GM12878 (cell line): Measurements from ENCODE around the gene CUL4A. TPM values are rescaled to one million over a fixed set of nuclear protein-coding genes. Genes with fewer than 3 reads are reported as not detected.

Source experiments
- ATAC-seq: fragments of 200-7000 bp; cut with Tn5 transposase; 3 replicates; pipeline ENCODE4 v1.9.1; 2020; ENCODE audit warnings: mild to moderate bottlenecking, moderate library complexity
- BruUV-seq: library from RNA; stranded (reverse); fragments of 400-500 nt; replicated peaks from 2 replicates; lab custom pipeline; 2021; lab: Mats Ljungman, UMichigan
- CTCF ChIA-PET: fragments of 300-600 bp; sonication (Branson Sonifier 250); formaldehyde crosslinking; extraction: SDS; loops from one replicate; lab custom pipeline; 2021; ENCODE audit warnings: inconsistent platforms; lab: Yijun Ruan, JAX
- POLR2A ChIA-PET: fragments of 350-600 bp; formaldehyde crosslinking; extraction: SDS; loops from one replicate; lab custom pipeline; 2021; ENCODE audit warnings: inconsistent platforms; lab: Charles Lee
- RAD21 ChIA-PET: fragments of 300-600 bp; sonication (Branson Sonifier 250); formaldehyde crosslinking; loops from one replicate; lab custom pipeline; 2023; ENCODE audit warnings: antibody characterized with exemption; ENCODE audit not compliant: unreplicated experiment; lab: Charles Lee
- SMC1A ChIA-PET: fragments of 300-600 bp; sonication (Branson Sonifier 250); formaldehyde crosslinking; loops from one replicate; lab custom pipeline; 2023; ENCODE audit not compliant: unreplicated experiment, uncharacterized antibody; lab: Charles Lee
- DNase-seq: peaks from one replicate; pipeline ENCODE4 v3.0.0-alpha.2; 2011; ENCODE audit warnings: low read depth, low spot score
- FAIRE-seq: peaks from 3 replicates; lab custom pipeline; 2011; peaks lifted over from hg19 to GRCh38; lab: Jason Lieb, UNC
- H2AFZ ChIP-seq: 2 replicates; pipeline ENCODE4 v1.6.0; 2011; ENCODE audit warnings: low read depth, low read length, control low read depth; ENCODE audit not compliant: control insufficient read depth
- H3K27ac ChIP-seq: 2 replicates; pipeline ENCODE4 v1.5.1; 2011; ENCODE audit warnings: control low read depth; ENCODE audit not compliant: control insufficient read depth, insufficient read depth
- H3K27me3 ChIP-seq, 2 experiments: replicated peaks in 1 of 2; 2 replicates each; pipeline versions ENCODE4 v1.6.0 to v1.6.1; 2011; ENCODE audit warnings: low read length in 1 of 2; ENCODE audit not compliant: control insufficient read depth in 2 of 2, insufficient read depth in 2 of 2
- H3K36me3 ChIP-seq, 2 experiments: 2 replicates each; pipeline ENCODE4 v1.5.1; 2011; ENCODE audit warnings: low read length in 1 of 2; ENCODE audit not compliant: control insufficient read depth in 2 of 2, insufficient read depth in 2 of 2
- H3K4me1 ChIP-seq: 2 replicates; pipeline ENCODE4 v1.6.1; 2011; ENCODE audit warnings: mild to moderate bottlenecking, low read length, moderate library complexity, mixed read lengths; ENCODE audit not compliant: control insufficient read depth, insufficient read depth
- H3K4me2 ChIP-seq: 2 replicates; pipeline ENCODE4 v1.6.0; 2011; ENCODE audit warnings: control low read depth; ENCODE audit not compliant: control insufficient read depth, insufficient read depth
- H3K4me3 ChIP-seq: fragments of 200-600 bp; sonication (generic); 2 replicates; pipeline ENCODE4 v1.5.1; 2016
- H3K79me2 ChIP-seq: 2 replicates; pipeline ENCODE4 v1.6.0; 2011; ENCODE audit warnings: low read length; ENCODE audit not compliant: control insufficient read depth, insufficient read depth
- H3K9ac ChIP-seq: 2 replicates; pipeline ENCODE4 v1.8.0; 2011; ENCODE audit warnings: low read length, control low read depth, mixed read lengths; ENCODE audit not compliant: control insufficient read depth, insufficient read depth
- H3K9me3 ChIP-seq: replicated peaks from 3 replicates; pipeline ENCODE4 v1.5.1; 2011; ENCODE audit warnings: mild to moderate bottlenecking, low read length; ENCODE audit not compliant: control insufficient read depth, insufficient read depth
- H4K20me1 ChIP-seq: 2 replicates; pipeline ENCODE4 v1.6.0; 2011; ENCODE audit not compliant: control insufficient read depth, insufficient read depth
- BMI1 ChIP-seq: fragments of 450-650 bp; IDR thresholded peaks from 2 replicates; pipeline ENCODE4 v1.6.1; 2016; ENCODE audit warnings: mild to moderate bottlenecking, moderate library complexity, borderline replicate concordance
- BRCA1 ChIP-seq: IDR thresholded peaks from 2 replicates; pipeline ENCODE4 v1.6.1; 2011; ENCODE audit warnings: low read depth, low read length, improper control_type of control experiment
- CBX3 ChIP-seq: fragments of 200-600 bp; sonication (generic); IDR thresholded peaks from 2 replicates; pipeline ENCODE4 v1.6.1; 2016; ENCODE audit warnings: low read depth, borderline replicate concordance
- GABPA ChIP-seq: IDR thresholded peaks from 2 replicates; pipeline ENCODE4 v1.6.1; 2014; ENCODE audit warnings: antibody characterized with exemption, low read depth, mild to moderate bottlenecking, inconsistent platforms
- IRF5 ChIP-seq: fragments of 450-650 bp; IDR thresholded peaks from 2 replicates; pipeline ENCODE4 v1.6.1; 2017; ENCODE audit warnings: borderline replicate concordance
- KDM1A ChIP-seq: fragments of 200-600 bp; sonication (generic); IDR thresholded peaks from 2 replicates; pipeline ENCODE4 v1.6.1; 2016; ENCODE audit warnings: borderline replicate concordance
- MYB ChIP-seq: fragments of 150-350 bp; IDR thresholded peaks from 2 replicates; pipeline ENCODE4 v1.6.1; 2014; ENCODE audit warnings: mild to moderate bottlenecking, low read depth, low read length, borderline replicate concordance
- NFYA ChIP-seq: IDR thresholded peaks from 2 replicates; pipeline ENCODE4 v1.6.1; 2011; ENCODE audit warnings: low read depth, mild to moderate bottlenecking, low read length, improper control_type of control experiment, borderline replicate concordance
- PAX8 ChIP-seq: fragments of 450-650 bp; IDR thresholded peaks from 2 replicates; pipeline ENCODE4 v1.6.1; 2017; ENCODE audit warnings: mild to moderate bottlenecking, moderate library complexity
- POLR2AphosphoS2 ChIP-seq: IDR thresholded peaks from 2 replicates; pipeline ENCODE4 v1.6.1; 2011; ENCODE audit warnings: low read depth, mild to moderate bottlenecking, low read length, improper control_type of control experiment, moderate library complexity
- POLR2AphosphoS5 ChIP-seq: IDR thresholded peaks from 2 replicates; pipeline ENCODE4 v1.6.1; 2011; ENCODE audit warnings: mild to moderate bottlenecking, low read length, inconsistent platforms
- RAD21 ChIP-seq: IDR thresholded peaks from 2 replicates; pipeline ENCODE4 v1.6.1; 2011; ENCODE audit warnings: mild to moderate bottlenecking, low read depth, low read length, moderate library complexity; ENCODE audit not compliant: insufficient read depth
- SMARCA5 ChIP-seq: fragments of 450-650 bp; IDR thresholded peaks from 2 replicates; pipeline ENCODE4 v1.6.1; 2017; ENCODE audit warnings: mild to moderate bottlenecking
- TBL1XR1 ChIP-seq: IDR thresholded peaks from 2 replicates; pipeline ENCODE4 v1.6.1; 2012; ENCODE audit warnings: low read depth, low read length, improper control_type of control experiment
- TCF7 ChIP-seq: IDR thresholded peaks from 2 replicates; pipeline ENCODE4 v1.6.1; 2014; ENCODE audit warnings: antibody characterized with exemption, borderline replicate concordance
- ZBED1 ChIP-seq: IDR thresholded peaks from 2 replicates; pipeline ENCODE4 v1.6.1; 2016; ENCODE audit warnings: borderline replicate concordance
- whole genome bisulfite sequencing: methylation state at CpG from one replicate; pipeline ENCODE4 v1.1.6; 2016; ENCODE audit warnings: low lambda C conversion rate; ENCODE audit not compliant: insufficient replicate concordance, insufficient coverage; ENCODE audit errors: missing lambda C conversion rate; 5-methylcytosine and 5-hydroxymethylcytosine counted together
- in situ Hi-C: fragments of 300-500 bp; cut with MboI; formaldehyde crosslinking; loops from 9 replicates; pipeline ENCODE4 v1.14.3; 2018; ENCODE audit warnings: mixed read lengths
- intact Hi-C: fragments of 100-400 bp; cut with micrococcal nuclease; formaldehyde crosslinking; loops from one replicate; pipeline ENCODE4 v1.14.2; 2022; ENCODE audit not compliant: unreplicated experiment
- polyA plus RNA-seq, 11 experiments: library from polyadenylated mRNA; depleted of rRNA in 4 of 11; unstranded in 6 of 11; stranded (reverse) in 5 of 11; fragments of >200 nt; fragmentation: Nextera tagmentation in 4 of 11; fragmentation: Illumina TruSeq in 1 of 11; extraction: Ambion mirVana in 4 of 11; extraction: Trizol in 1 of 11; gene quantifications; 1 replicate in 1 of 11; 2 replicates in 10 of 11; pipeline versions ENCODE4 v1.2.1 to v1.2.3, GENCODE V29; 2011 to 2016; ENCODE audit warnings: inconsistent platforms in 2 of 11, missing spikeins in 2 of 11, low read depth in 1 of 11
- total RNA-seq, 4 experiments: library from RNA; depleted of rRNA in 3 of 4; stranded (reverse); fragments of >200 nt in 3 of 4; fragmentation: Illumina TruSeq in 1 of 4; extraction: Trizol in 1 of 4; gene quantifications; 2 replicates each; pipeline versions ENCODE4 v1.2.1 to v1.2.3, GENCODE V29; 2013 to 2021
- TF ChIP-seq, protein P1 (sequence below): fragments of 450-650 bp; IDR thresholded peaks from 2 replicates; pipeline ENCODE4 v1.6.1; 2017; ENCODE audit warnings: mild to moderate bottlenecking, moderate library complexity

The CUL4A gene
- total and polyA plus RNA-seq, 10 of the 15 experiments (the other 5 are each of a cell fraction or from before 2014, with no cell fraction given), result 19.7 to 74.3 (median 55.6) TPM

DNA sequence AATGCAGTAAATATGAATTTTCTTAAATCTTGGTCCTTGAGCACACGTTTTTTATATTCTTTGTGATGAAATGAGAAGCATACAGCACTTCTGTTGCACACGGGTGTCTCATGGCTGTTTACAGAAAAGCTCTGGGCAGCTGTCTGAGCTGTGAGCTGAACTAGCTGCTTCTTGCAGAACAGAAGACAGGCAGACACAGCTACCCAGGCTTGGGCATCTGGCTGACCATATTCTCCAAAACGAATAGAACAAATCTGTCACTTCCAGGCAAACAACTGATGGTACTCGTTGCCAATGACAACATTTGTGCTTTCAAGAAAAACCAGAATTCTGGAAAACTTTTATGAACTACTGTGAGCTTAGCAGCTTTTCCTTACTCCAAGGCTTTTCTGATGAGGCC, 17.1 kb upstream of the CUL4A start (continued):
- TF ChIP-seq, protein P1, sequence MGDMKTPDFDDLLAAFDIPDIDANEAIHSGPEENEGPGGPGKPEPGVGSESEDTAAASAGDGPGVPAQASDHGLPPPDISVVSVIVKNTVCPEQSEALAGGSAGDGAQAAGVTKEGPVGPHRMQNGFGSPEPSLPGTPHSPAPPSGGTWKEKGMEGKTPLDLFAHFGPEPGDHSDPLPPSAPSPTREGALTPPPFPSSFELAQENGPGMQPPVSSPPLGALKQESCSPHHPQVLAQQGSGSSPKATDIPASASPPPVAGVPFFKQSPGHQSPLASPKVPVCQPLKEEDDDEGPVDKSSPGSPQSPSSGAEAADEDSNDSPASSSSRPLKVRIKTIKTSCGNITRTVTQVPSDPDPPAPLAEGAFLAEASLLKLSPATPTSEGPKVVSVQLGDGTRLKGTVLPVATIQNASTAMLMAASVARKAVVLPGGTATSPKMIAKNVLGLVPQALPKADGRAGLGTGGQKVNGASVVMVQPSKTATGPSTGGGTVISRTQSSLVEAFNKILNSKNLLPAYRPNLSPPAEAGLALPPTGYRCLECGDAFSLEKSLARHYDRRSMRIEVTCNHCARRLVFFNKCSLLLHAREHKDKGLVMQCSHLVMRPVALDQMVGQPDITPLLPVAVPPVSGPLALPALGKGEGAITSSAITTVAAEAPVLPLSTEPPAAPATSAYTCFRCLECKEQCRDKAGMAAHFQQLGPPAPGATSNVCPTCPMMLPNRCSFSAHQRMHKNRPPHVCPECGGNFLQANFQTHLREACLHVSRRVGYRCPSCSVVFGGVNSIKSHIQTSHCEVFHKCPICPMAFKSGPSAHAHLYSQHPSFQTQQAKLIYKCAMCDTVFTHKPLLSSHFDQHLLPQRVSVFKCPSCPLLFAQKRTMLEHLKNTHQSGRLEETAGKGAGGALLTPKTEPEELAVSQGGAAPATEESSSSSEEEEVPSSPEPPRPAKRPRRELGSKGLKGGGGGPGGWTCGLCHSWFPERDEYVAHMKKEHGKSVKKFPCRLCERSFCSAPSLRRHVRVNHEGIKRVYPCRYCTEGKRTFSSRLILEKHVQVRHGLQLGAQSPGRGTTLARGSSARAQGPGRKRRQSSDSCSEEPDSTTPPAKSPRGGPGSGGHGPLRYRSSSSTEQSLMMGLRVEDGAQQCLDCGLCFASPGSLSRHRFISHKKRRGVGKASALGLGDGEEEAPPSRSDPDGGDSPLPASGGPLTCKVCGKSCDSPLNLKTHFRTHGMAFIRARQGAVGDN, result no peak
- no peak for TF ChIP-seq NFYA
- TF ChIP-seq POLR2AphosphoS5, result no peak
- TF ChIP-seq ZBED1, result no peak
- TF ChIP-seq CBX3, result no peak

GRCh38 chr13:113192902-113193301, 16.5 kb upstream of the CUL4A start:
- no peaks in the 10 kb centered on the region for H3K79me2 ChIP-seq
- POLR2A ChIA-PET, result interaction anchor here (0.5 kb wide), 1 partner anchor 47 kb away, joined by 3 read pairs; no protein-coding TSS in a partner anchor
- CTCF ChIA-PET, result no interaction called here
- no peak overlapping the region for H3K9ac ChIP-seq
- no peak overlapping the region for H2AFZ ChIP-seq
- FAIRE-seq (no peak), DNase-seq (no peak), ATAC-seq (no peak)
- peaks cover 9 to 25% of the 10 kb centered on the region in 2 experiments for H3K36me3 ChIP-seq
- TF ChIP-seq BMI1 (no peak), RAD21 (no peak), PAX8 (no peak), TCF7 (no peak), MYB (no peak), KDM1A (no peak), BRCA1 (no peak), IRF5 (no peak), POLR2AphosphoS2 (no peak), GABPA (no peak), TBL1XR1 (no peak), SMARCA5 (no peak)
- no peaks in the 10 kb centered on the region for H3K27me3 ChIP-seq
- no peak overlapping the region for H3K27ac ChIP-seq
- no peak overlapping the region for H3K4me3 ChIP-seq
- H3K4me1 ChIP-seq, result no peaks in the 10 kb centered on the region
- no peak overlapping the region for H3K4me2 ChIP-seq
- H4K20me1 ChIP-seq, result no peaks in the 10 kb centered on the region
- 88% methylated on average over 2 of the region's 2 CpGs for WGBS
- in situ Hi-C loops, result no loop called here
- intact Hi-C loops, result no loop called here
- H3K9me3 ChIP-seq, result peaks cover 12% of the 10 kb centered on the region; the same call in 2 of the 3 replicates
- no TSS peak for BruUV-seq
- SMC1A ChIA-PET, result no interaction called here
- RAD21 ChIA-PET, result no interaction called here
